HepG2 (cell line): Measurements from ENCODE around the gene DOCK1. TPM values are rescaled to one million over a fixed set of nuclear protein-coding genes. Genes with fewer than 3 reads are reported as not detected.

Source experiments
- ARHGAP35 ChIP-seq: sonication (generic); formaldehyde crosslinking; IDR thresholded peaks from 2 replicates; pipeline ENCODE4 v1.9.0; 2022; ENCODE audit warnings: mild to moderate bottlenecking, inconsistent platforms, moderate library complexity, missing genetic modification reagents, borderline replicate concordance
- CENPX ChIP-seq: sonication (generic); formaldehyde crosslinking; IDR thresholded peaks from 2 replicates; pipeline ENCODE4 v1.9.0; 2021; ENCODE audit warnings: mild to moderate bottlenecking, missing genetic modification reagents, moderate library complexity
- FOXP4 ChIP-seq: sonication (generic); formaldehyde crosslinking; IDR thresholded peaks from 2 replicates; pipeline ENCODE4 v1.4.0; 2020; ENCODE audit warnings: missing genetic modification reagents
- HOXA9 ChIP-seq: sonication (generic); formaldehyde crosslinking; IDR thresholded peaks from 2 replicates; pipeline ENCODE4 v1.8.1; 2022; ENCODE audit warnings: missing genetic modification reagents, mild to moderate bottlenecking, moderate library complexity, borderline replicate concordance
- MAX ChIP-seq: IDR thresholded peaks from 2 replicates; pipeline ENCODE4 v1.6.1; 2012; ENCODE audit warnings: inconsistent platforms
- MED8 ChIP-seq: sonication (generic); formaldehyde crosslinking; IDR thresholded peaks from 2 replicates; pipeline ENCODE4 v1.8.1; 2023; ENCODE audit warnings: mild to moderate bottlenecking, missing genetic modification reagents; ENCODE audit not compliant: insufficient replicate concordance
- MTERF4 ChIP-seq: sonication (generic); formaldehyde crosslinking; IDR thresholded peaks from 2 replicates; pipeline ENCODE4 v1.8.0; 2023; ENCODE audit warnings: mild to moderate bottlenecking, missing genetic modification reagents
- NKX3-1 ChIP-seq: sonication (generic); formaldehyde crosslinking; IDR thresholded peaks from 2 replicates; pipeline ENCODE4 v1.5.0; 2020; ENCODE audit warnings: missing genetic modification reagents
- SMC3 ChIP-seq: IDR thresholded peaks from 2 replicates; pipeline ENCODE4 v1.6.1; 2011; ENCODE audit warnings: low read length, improper control_type of control experiment
- STAT5B ChIP-seq: sonication (generic); formaldehyde crosslinking; IDR thresholded peaks from 2 replicates; pipeline ENCODE4 v1.4.0; 2020; ENCODE audit warnings: missing genetic modification reagents
- ZNF513 ChIP-seq: sonication (generic); formaldehyde crosslinking; conservative IDR thresholded peaks from 2 replicates; pipeline ENCODE4 v1.5.0; 2020; ENCODE audit warnings: missing genetic modification reagents
- ZNF784 ChIP-seq: sonication (generic); formaldehyde crosslinking; IDR thresholded peaks from 2 replicates; pipeline ENCODE4 v1.5.1; 2020; ENCODE audit warnings: missing genetic modification reagents, mild to moderate bottlenecking, borderline replicate concordance
- polyA plus RNA-seq, 8 experiments: library from polyadenylated mRNA; depleted of rRNA in 3 of 8; stranded (reverse) in 7 of 8; unstranded in 1 of 8; fragments of >200 nt; fragmentation: Illumina TruSeq in 4 of 8; extraction: Trizol in 4 of 8; gene quantifications; 2 replicates each; pipeline versions ENCODE4 v1.2.1 to v1.2.3, GENCODE V29; 2011 to 2016; ENCODE audit warnings: low read depth in 4 of 8, missing spikeins in 1 of 8, mixed read lengths in 1 of 8; ENCODE audit not compliant: insufficient read depth in 1 of 8
- total RNA-seq, 5 experiments: library from RNA; depleted of rRNA; stranded (reverse); fragments of >200 nt; fragmentation: Illumina TruSeq; extraction: Trizol; gene quantifications; 2 replicates each; pipeline ENCODE4 v1.2.3, GENCODE V29; 2016; ENCODE audit warnings: low read depth in 1 of 5

The DOCK1 gene
- total and polyA plus RNA-seq, 2 of the 13 experiments (the other 11 are each of a cell fraction or from before 2014, with no cell fraction given): 8.3 to 25.5 TPM

- no peak for TF ChIP-seq CENPX
- no peak for TF ChIP-seq FOXP4 (CRISPR knock-in tag)
- TF ChIP-seq ARHGAP35 (CRISPR knock-in tag): no peak
- TF ChIP-seq SMC3: no peak
- no peak for TF ChIP-seq STAT5B (CRISPR knock-in tag)
- TF ChIP-seq ZNF513 (CRISPR knock-in tag): no peak
- TF ChIP-seq HOXA9 (CRISPR knock-in tag): no peak
- no peak for TF ChIP-seq MED8 (CRISPR knock-in tag)
- TF ChIP-seq MAX: no peak
- no peak for TF ChIP-seq NKX3-1 (CRISPR knock-in tag)
- no peak for TF ChIP-seq ZNF784
- no peak for TF ChIP-seq MTERF4 (CRISPR knock-in tag)
Observed at GRCh38 chr10:126868371-126868770, 36.9 kb upstream of the DOCK1 start (continued).
